GM12878 (cell line): Measurements from ENCODE around the gene LTB. TPM values are rescaled to one million over a fixed set of nuclear protein-coding genes. Genes with fewer than 3 reads are reported as not detected.

ENCODE experiments used
- CBX5 ChIP-seq: sonication (generic); IDR thresholded peaks from 2 replicates; pipeline ENCODE4 v1.6.1; 2016; ENCODE audit warnings: low read depth, moderate library complexity, mild to moderate bottlenecking, inconsistent platforms
- CTCF ChIP-seq, 3 experiments: IDR thresholded peaks in 2 of 3; conservative IDR thresholded peaks in 1 of 3; 2 replicates each; pipeline ENCODE4 v1.5.1; 2011; ENCODE audit warnings: low read depth in 3 of 3, low read length in 3 of 3, mild to moderate bottlenecking in 3 of 3, control low read depth in 2 of 3, moderate library complexity in 2 of 3, inconsistent platforms in 1 of 3, mixed read lengths in 1 of 3; ENCODE audit not compliant: control insufficient read depth in 2 of 3, insufficient read depth in 1 of 3; ENCODE audit errors: extremely low read depth in 1 of 3
- E2F4 ChIP-seq: IDR thresholded peaks from 2 replicates; pipeline ENCODE4 v1.6.1; 2012; ENCODE audit warnings: low read depth, low read length, improper control_type of control experiment
- EED ChIP-seq: sonication (generic); IDR thresholded peaks from 2 replicates; pipeline ENCODE4 v1.6.1; 2016; ENCODE audit warnings: antibody characterized with exemption, low read depth
- IKZF2 ChIP-seq, 2 experiments: fragments of 450-650 bp; IDR thresholded peaks; 2 replicates each; pipeline ENCODE4 v1.6.1; 2017; ENCODE audit warnings: mild to moderate bottlenecking in 2 of 2, moderate library complexity in 2 of 2
- IRF3 ChIP-seq: fragments of 450-650 bp; IDR thresholded peaks from 2 replicates; pipeline ENCODE4 v1.6.1; 2014; ENCODE audit warnings: mild to moderate bottlenecking
- MLLT1 ChIP-seq: fragments of 450-650 bp; IDR thresholded peaks from 2 replicates; pipeline ENCODE4 v1.6.1; 2016; ENCODE audit warnings: mild to moderate bottlenecking
- MTA2 ChIP-seq: fragments of 450-650 bp; IDR thresholded peaks from 2 replicates; pipeline ENCODE4 v1.6.1; 2016; ENCODE audit warnings: low read depth, mild to moderate bottlenecking, moderate library complexity
- NKRF ChIP-seq: fragments of 450-650 bp; conservative IDR thresholded peaks from 2 replicates; pipeline ENCODE4 v1.6.1; 2017; ENCODE audit warnings: mild to moderate bottlenecking, moderate library complexity
- POLR2AphosphoS5 ChIP-seq: IDR thresholded peaks from 2 replicates; pipeline ENCODE4 v1.6.1; 2011; ENCODE audit warnings: mild to moderate bottlenecking, low read length, inconsistent platforms
- PRDM15 ChIP-seq: fragments of 450-650 bp; formaldehyde crosslinking; IDR thresholded peaks from 2 replicates; pipeline ENCODE4 v1.4.0; 2020; ENCODE audit warnings: mild to moderate bottlenecking, moderate library complexity
- SREBF1 ChIP-seq: IDR thresholded peaks from 2 replicates; pipeline ENCODE4 v1.6.1; 2012; ENCODE audit warnings: mild to moderate bottlenecking, low read length
- STAT1 ChIP-seq: fragments of 450-650 bp; conservative IDR thresholded peaks from 2 replicates; pipeline ENCODE4 v1.6.1; 2014; ENCODE audit warnings: antibody characterized with exemption, mild to moderate bottlenecking
- ZNF592 ChIP-seq: fragments of 450-650 bp; IDR thresholded peaks from 2 replicates; pipeline ENCODE4 v1.6.1; 2017; ENCODE audit warnings: mild to moderate bottlenecking, moderate library complexity
- polyA plus RNA-seq, 11 experiments: library from polyadenylated mRNA; depleted of rRNA in 4 of 11; unstranded in 6 of 11; stranded (reverse) in 5 of 11; fragments of >200 nt; fragmentation: Nextera tagmentation in 4 of 11; fragmentation: Illumina TruSeq in 1 of 11; extraction: Ambion mirVana in 4 of 11; extraction: Trizol in 1 of 11; gene quantifications; 1 replicate in 1 of 11; 2 replicates in 10 of 11; pipeline versions ENCODE4 v1.2.1 to v1.2.3, GENCODE V29; 2011 to 2016; ENCODE audit warnings: inconsistent platforms in 2 of 11, missing spikeins in 2 of 11, low read depth in 1 of 11
- total RNA-seq, 4 experiments: library from RNA; depleted of rRNA in 3 of 4; stranded (reverse); fragments of >200 nt in 3 of 4; fragmentation: Illumina TruSeq in 1 of 4; extraction: Trizol in 1 of 4; gene quantifications; 2 replicates each; pipeline versions ENCODE4 v1.2.1 to v1.2.3, GENCODE V29; 2013 to 2021

LTB gene
- total and polyA plus RNA-seq, 10 of the 15 experiments (the other 5 are each of a cell fraction or from before 2014, with no cell fraction given): 0.71 to 74.3 (median 20.0) TPM

GRCh38 chr6:31615748-31616147 is 33.5 kb upstream of the LTB start (continued):
- no peak for TF ChIP-seq ZNF592
- TF ChIP-seq CTCF (IDR thresholded peaks at IDR 0.05 in 2 of 3, conservative IDR thresholded peaks at IDR 0.05 in 1 of 3; ENCODE audit: control insufficient read depth in 2 of 3, extremely low read depth in 1 of 3, insufficient read depth in 1 of 3, low read depth in 3 of 3, low read length in 3 of 3): no peak
- no peak for TF ChIP-seq MTA2
- peak in 1 of 2 experiments; percentile 60; a peak in 3 of 4 replicates for TF ChIP-seq IKZF2 (IDR thresholded peaks at IDR 0.05)
- TF ChIP-seq SREBF1: 0 out of 2 replicates have a peak, but pooled peaks have one; percentile 17
- TF ChIP-seq STAT1: no peak
- TF ChIP-seq MLLT1: peak; percentile 28
- no peak for TF ChIP-seq PRDM15
- no peak for TF ChIP-seq IRF3
- TF ChIP-seq POLR2AphosphoS5: no peak
- no peak for TF ChIP-seq NKRF
- no peak for TF ChIP-seq E2F4
- no peak for TF ChIP-seq CBX5
- TF ChIP-seq EED: peak; percentile 60; the same call in 1 of the 2 replicates
